ENCODE results near the gene SLC5A1. TPM values are rescaled to one million over a fixed set of nuclear protein-coding genes. Genes with fewer than 3 reads are reported as not detected.

The SLC5A1 gene
- total RNA-seq, 1 experiment from 2014 or later = not detected

DNA sequence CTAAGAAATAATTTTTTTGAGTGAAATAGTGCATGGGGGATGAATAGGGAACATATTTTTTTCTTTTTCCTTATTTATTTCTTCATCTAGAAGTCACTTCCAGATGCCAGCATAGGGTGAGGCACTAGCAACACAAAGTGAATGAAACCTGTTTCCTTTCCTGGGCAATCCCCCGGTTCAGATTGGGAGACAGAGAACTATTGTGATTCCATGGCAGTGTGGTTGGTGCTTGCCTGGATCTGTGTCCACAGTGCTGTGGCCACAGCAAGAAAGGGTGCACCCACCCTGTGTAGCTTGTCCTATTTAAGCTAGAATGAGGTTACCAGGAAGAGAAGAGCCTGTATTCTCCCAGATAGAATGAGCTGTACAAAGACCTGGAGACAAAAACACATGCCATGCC is 57.6 kb downstream of the SLC5A1 start (continued):
- TF ChIP-seq, protein P1, sequence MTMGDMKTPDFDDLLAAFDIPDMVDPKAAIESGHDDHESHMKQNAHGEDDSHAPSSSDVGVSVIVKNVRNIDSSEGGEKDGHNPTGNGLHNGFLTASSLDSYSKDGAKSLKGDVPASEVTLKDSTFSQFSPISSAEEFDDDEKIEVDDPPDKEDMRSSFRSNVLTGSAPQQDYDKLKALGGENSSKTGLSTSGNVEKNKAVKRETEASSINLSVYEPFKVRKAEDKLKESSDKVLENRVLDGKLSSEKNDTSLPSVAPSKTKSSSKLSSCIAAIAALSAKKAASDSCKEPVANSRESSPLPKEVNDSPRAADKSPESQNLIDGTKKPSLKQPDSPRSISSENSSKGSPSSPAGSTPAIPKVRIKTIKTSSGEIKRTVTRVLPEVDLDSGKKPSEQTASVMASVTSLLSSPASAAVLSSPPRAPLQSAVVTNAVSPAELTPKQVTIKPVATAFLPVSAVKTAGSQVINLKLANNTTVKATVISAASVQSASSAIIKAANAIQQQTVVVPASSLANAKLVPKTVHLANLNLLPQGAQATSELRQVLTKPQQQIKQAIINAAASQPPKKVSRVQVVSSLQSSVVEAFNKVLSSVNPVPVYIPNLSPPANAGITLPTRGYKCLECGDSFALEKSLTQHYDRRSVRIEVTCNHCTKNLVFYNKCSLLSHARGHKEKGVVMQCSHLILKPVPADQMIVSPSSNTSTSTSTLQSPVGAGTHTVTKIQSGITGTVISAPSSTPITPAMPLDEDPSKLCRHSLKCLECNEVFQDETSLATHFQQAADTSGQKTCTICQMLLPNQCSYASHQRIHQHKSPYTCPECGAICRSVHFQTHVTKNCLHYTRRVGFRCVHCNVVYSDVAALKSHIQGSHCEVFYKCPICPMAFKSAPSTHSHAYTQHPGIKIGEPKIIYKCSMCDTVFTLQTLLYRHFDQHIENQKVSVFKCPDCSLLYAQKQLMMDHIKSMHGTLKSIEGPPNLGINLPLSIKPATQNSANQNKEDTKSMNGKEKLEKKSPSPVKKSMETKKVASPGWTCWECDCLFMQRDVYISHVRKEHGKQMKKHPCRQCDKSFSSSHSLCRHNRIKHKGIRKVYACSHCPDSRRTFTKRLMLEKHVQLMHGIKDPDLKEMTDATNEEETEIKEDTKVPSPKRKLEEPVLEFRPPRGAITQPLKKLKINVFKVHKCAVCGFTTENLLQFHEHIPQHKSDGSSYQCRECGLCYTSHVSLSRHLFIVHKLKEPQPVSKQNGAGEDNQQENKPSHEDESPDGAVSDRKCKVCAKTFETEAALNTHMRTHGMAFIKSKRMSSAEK (CRISPR knock-in tag; IDR thresholded peaks at IDR 0.05; ENCODE audit: borderline replicate concordance) = no peak
- TF ChIP-seq, protein P2, sequence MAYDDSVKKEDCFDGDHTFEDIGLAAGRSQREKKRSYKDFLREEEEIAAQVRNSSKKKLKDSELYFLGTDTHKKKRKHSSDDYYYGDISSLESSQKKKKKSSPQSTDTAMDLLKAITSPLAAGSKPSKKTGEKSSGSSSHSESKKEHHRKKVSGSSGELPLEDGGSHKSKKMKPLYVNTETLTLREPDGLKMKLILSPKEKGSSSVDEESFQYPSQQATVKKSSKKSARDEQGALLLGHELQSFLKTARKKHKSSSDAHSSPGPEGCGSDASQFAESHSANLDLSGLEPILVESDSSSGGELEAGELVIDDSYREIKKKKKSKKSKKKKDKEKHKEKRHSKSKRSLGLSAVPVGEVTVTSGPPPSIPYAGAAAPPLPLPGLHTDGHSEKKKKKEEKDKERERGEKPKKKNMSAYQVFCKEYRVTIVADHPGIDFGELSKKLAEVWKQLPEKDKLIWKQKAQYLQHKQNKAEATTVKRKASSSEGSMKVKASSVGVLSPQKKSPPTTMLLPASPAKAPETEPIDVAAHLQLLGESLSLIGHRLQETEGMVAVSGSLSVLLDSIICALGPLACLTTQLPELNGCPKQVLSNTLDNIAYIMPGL (CRISPR knock-in tag; IDR thresholded peaks at IDR 0.05) = no peak
- no peak for TF ChIP-seq ZNF263 (CRISPR knock-in tag; IDR thresholded peaks at IDR 0.05; ENCODE audit: low read depth)
- TF ChIP-seq, protein P3, sequence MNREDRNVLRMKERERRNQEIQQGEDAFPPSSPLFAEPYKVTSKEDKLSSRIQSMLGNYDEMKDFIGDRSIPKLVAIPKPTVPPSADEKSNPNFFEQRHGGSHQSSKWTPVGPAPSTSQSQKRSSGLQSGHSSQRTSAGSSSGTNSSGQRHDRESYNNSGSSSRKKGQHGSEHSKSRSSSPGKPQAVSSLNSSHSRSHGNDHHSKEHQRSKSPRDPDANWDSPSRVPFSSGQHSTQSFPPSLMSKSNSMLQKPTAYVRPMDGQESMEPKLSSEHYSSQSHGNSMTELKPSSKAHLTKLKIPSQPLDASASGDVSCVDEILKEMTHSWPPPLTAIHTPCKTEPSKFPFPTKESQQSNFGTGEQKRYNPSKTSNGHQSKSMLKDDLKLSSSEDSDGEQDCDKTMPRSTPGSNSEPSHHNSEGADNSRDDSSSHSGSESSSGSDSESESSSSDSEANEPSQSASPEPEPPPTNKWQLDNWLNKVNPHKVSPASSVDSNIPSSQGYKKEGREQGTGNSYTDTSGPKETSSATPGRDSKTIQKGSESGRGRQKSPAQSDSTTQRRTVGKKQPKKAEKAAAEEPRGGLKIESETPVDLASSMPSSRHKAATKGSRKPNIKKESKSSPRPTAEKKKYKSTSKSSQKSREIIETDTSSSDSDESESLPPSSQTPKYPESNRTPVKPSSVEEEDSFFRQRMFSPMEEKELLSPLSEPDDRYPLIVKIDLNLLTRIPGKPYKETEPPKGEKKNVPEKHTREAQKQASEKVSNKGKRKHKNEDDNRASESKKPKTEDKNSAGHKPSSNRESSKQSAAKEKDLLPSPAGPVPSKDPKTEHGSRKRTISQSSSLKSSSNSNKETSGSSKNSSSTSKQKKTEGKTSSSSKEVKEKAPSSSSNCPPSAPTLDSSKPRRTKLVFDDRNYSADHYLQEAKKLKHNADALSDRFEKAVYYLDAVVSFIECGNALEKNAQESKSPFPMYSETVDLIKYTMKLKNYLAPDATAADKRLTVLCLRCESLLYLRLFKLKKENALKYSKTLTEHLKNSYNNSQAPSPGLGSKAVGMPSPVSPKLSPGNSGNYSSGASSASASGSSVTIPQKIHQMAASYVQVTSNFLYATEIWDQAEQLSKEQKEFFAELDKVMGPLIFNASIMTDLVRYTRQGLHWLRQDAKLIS (CRISPR knock-in tag; IDR thresholded peaks at IDR 0.05; ENCODE audit: borderline replicate concordance) = no peak
- TF ChIP-seq EMX1 (CRISPR knock-in tag; IDR thresholded peaks at IDR 0.05) = no peak

DNA sequence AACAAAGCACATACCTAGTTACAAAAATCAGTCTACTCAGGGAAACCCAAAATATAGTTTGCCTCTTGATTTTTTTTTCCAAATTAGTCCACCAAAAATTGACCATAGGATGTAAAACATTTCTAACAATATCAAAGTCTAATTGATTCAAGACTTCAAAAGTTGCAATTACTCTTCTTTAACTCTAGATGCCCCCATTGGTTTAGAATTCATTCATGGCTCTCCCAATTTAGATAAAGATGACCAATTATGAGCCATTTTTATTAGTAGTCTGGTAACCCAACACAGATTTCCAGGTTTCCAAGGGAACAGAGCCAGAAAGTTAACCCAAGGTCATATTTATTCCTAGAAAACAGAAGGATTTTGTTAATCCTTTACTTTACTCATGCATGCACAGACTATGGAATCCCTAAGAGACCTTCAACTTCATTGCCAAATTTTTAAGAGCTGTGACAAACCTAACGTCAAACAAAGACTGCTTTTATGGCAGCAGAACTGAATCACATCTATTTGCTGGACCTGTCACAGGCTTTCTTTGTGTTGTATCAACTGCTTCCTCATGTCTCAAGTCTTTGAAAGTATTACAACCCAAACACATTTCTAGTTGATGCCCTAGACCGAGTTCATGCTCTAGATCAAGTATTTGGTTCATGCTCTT is 60.7 kb downstream of the SLC5A1 start:
- Mint-ChIP-seq H3K4me3 (no peak overlapping the region), H3K9me3 (no peaks in the 10 kb centered on the region), H3K4me1 (no peaks in the 10 kb centered on the region), H3K27ac (no peak overlapping the region), H3K27me3 (ENCODE audit: low read depth) (peaks cover 11% of the 10 kb centered on the region), H3K36me3 (no peaks in the 10 kb centered on the region)
- ChIA-PET CTCF (interaction anchor here (0.5 to 1.7 kb wide), 7 partner anchors 25 to 308 kb away, joined by 3 to 8 read pairs (median 5); partner anchors contain the start of gene RTCB), POLR2A (no interaction called here)
- ATAC-seq (no peak), DNase-seq (ENCODE audit: low spot score) (no peak)
- TF ChIP-seq, protein P4, sequence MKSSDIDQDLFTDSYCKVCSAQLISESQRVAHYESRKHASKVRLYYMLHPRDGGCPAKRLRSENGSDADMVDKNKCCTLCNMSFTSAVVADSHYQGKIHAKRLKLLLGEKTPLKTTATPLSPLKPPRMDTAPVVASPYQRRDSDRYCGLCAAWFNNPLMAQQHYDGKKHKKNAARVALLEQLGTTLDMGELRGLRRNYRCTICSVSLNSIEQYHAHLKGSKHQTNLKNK (CRISPR knock-in tag; IDR thresholded peaks at IDR 0.05) = no peak
- TF ChIP-seq ZNF671 (CRISPR knock-in tag; IDR thresholded peaks at IDR 0.05) (no peak), NR1H2 (CRISPR knock-in tag; IDR thresholded peaks at IDR 0.05) (no peak), NR2C2 (CRISPR knock-in tag; IDR thresholded peaks at IDR 0.05) (no peak), CREM (CRISPR knock-in tag; IDR thresholded peaks at IDR 0.05) (no peak), SMAD3 (CRISPR knock-in tag; IDR thresholded peaks at IDR 0.05; ENCODE audit: borderline replicate concordance) (no peak), MXD4 (CRISPR knock-in tag; IDR thresholded peaks at IDR 0.05; ENCODE audit: borderline replicate concordance) (no peak)
- TF ChIP-seq, protein P5, sequence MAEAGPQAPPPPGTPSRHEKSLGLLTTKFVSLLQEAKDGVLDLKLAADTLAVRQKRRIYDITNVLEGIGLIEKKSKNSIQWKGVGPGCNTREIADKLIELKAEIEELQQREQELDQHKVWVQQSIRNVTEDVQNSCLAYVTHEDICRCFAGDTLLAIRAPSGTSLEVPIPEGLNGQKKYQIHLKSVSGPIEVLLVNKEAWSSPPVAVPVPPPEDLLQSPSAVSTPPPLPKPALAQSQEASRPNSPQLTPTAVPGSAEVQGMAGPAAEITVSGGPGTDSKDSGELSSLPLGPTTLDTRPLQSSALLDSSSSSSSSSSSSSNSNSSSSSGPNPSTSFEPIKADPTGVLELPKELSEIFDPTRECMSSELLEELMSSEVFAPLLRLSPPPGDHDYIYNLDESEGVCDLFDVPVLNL (CRISPR knock-in tag; IDR thresholded peaks at IDR 0.05; ENCODE audit: borderline replicate concordance, low read depth) = no peak
- TF ChIP-seq, protein P6, sequence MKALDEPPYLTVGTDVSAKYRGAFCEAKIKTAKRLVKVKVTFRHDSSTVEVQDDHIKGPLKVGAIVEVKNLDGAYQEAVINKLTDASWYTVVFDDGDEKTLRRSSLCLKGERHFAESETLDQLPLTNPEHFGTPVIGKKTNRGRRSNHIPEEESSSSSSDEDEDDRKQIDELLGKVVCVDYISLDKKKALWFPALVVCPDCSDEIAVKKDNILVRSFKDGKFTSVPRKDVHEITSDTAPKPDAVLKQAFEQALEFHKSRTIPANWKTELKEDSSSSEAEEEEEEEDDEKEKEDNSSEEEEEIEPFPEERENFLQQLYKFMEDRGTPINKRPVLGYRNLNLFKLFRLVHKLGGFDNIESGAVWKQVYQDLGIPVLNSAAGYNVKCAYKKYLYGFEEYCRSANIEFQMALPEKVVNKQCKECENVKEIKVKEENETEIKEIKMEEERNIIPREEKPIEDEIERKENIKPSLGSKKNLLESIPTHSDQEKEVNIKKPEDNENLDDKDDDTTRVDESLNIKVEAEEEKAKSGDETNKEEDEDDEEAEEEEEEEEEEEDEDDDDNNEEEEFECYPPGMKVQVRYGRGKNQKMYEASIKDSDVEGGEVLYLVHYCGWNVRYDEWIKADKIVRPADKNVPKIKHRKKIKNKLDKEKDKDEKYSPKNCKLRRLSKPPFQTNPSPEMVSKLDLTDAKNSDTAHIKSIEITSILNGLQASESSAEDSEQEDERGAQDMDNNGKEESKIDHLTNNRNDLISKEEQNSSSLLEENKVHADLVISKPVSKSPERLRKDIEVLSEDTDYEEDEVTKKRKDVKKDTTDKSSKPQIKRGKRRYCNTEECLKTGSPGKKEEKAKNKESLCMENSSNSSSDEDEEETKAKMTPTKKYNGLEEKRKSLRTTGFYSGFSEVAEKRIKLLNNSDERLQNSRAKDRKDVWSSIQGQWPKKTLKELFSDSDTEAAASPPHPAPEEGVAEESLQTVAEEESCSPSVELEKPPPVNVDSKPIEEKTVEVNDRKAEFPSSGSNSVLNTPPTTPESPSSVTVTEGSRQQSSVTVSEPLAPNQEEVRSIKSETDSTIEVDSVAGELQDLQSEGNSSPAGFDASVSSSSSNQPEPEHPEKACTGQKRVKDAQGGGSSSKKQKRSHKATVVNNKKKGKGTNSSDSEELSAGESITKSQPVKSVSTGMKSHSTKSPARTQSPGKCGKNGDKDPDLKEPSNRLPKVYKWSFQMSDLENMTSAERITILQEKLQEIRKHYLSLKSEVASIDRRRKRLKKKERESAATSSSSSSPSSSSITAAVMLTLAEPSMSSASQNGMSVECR (CRISPR knock-in tag; IDR thresholded peaks at IDR 0.05; ENCODE audit: borderline replicate concordance) = no peak
- TF ChIP-seq, protein P7, sequence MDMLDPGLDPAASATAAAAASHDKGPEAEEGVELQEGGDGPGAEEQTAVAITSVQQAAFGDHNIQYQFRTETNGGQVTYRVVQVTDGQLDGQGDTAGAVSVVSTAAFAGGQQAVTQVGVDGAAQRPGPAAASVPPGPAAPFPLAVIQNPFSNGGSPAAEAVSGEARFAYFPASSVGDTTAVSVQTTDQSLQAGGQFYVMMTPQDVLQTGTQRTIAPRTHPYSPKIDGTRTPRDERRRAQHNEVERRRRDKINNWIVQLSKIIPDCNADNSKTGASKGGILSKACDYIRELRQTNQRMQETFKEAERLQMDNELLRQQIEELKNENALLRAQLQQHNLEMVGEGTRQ (CRISPR knock-in tag; IDR thresholded peaks at IDR 0.05) = no peak
- TF ChIP-seq, protein P8, sequence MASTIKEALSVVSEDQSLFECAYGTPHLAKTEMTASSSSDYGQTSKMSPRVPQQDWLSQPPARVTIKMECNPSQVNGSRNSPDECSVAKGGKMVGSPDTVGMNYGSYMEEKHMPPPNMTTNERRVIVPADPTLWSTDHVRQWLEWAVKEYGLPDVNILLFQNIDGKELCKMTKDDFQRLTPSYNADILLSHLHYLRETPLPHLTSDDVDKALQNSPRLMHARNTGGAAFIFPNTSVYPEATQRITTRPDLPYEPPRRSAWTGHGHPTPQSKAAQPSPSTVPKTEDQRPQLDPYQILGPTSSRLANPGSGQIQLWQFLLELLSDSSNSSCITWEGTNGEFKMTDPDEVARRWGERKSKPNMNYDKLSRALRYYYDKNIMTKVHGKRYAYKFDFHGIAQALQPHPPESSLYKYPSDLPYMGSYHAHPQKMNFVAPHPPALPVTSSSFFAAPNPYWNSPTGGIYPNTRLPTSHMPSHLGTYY (CRISPR knock-in tag; IDR thresholded peaks at IDR 0.05) = no peak

Data from WTC11 (cell line).